NT2/D1 (cell line): ENCODE measurements around the gene SLC25A48.

Source experiments
- SUZ12 ChIP-seq: IDR thresholded peaks from 2 replicates; pipeline ENCODE4 v1.6.1; 2011; ENCODE audit not compliant: insufficient read length, insufficient read depth; ENCODE audit errors: extremely low read depth
- YY1 ChIP-seq: IDR thresholded peaks from 2 replicates; pipeline ENCODE4 v1.6.1; 2011; ENCODE audit not compliant: insufficient read length, insufficient read depth
- ZNF274 ChIP-seq: IDR thresholded peaks from 2 replicates; pipeline ENCODE4 v1.6.1; 2011; ENCODE audit warnings: mild to moderate bottlenecking, low read depth, low read length

GRCh38 chr5:135800656-135801055 is 33.8 kb upstream of the SLC25A48 start:
- TF ChIP-seq ZNF274 (no peak), YY1 (no peak), SUZ12 (no peak)
